ENCODE data around the gene ZFP92. TPM values are rescaled to one million over a fixed set of nuclear protein-coding genes. Genes with fewer than 3 reads are reported as not detected.
"Not testable (repeated sequence)": the region's sequence is repeated elsewhere in the genome, so short reads cannot be mapped to it uniquely, and the experiment has no call there.

The ZFP92 gene, protein sequence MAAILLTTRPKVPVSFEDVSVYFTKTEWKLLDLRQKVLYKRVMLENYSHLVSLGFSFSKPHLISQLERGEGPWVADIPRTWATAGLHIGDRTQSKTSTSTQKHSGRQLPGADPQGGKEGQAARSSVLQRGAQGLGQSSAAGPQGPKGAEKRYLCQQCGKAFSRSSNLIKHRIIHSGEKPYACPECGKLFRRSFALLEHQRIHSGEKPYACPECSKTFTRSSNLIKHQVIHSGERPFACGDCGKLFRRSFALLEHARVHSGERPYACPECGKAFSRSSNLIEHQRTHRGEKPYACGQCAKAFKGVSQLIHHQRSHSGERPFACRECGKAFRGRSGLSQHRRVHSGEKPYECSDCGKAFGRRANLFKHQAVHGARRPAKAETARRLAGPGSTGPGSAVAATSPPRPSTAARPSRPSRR
- polyA plus RNA-seq (ENCODE audit: insufficient read length), result 0.90 TPM

DNA sequence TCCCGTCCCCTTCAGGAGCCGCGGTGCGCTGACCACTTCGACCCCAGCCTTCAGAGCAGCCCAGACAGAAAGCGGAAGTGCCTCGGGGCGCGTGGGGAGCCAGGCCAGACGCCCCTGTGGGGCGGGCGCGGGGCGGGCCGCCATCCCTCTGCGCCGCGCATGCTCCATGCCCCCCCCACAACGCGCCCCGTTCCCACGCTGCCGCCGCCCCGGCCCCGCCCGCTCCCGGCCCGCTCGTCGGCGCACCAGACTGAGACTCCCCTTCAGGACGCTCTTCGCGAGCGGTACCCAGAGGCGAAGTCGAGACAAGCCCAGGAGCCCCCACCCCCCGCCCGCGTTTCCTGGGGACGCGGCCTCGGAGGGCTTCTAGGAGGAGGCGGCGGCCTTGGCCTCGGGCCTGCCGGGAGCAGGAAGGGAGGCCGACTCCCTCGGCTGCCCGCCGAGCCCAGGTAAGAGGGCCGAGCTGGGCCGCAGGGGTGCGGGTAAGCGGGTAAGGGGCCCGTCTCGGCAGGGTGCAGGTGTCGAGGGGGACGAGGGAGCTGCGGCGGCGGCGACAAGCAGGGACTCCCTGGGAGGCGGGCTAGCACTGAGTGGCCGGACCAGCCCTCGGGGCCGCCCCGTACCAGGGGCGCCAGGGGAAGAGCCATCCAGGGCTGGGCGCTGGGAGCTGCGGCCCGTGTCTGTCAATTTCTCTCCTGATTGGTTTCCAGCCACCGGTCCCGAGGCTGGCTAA lies at the start of gene ZFP92:
TSS of gene ZFP92 (plus strand) at position 218 of the 733 bp plus-strand sequence. CDS start 6,851 bp downstream, outside the sequence.
- DNase-seq (ENCODE audit: low read depth), result no peak

GRCh38 chrX:153361781-153362397 lies 49.4 kb upstream of the ZFP92 start:
- no peak for DNase-seq (ENCODE audit: low read depth)

- DNase-seq (ENCODE audit: low read depth), result no peak
These were observed 45.6 kb upstream of the ZFP92 start for GRCh38 chrX:153365670-153366069.

DNA sequence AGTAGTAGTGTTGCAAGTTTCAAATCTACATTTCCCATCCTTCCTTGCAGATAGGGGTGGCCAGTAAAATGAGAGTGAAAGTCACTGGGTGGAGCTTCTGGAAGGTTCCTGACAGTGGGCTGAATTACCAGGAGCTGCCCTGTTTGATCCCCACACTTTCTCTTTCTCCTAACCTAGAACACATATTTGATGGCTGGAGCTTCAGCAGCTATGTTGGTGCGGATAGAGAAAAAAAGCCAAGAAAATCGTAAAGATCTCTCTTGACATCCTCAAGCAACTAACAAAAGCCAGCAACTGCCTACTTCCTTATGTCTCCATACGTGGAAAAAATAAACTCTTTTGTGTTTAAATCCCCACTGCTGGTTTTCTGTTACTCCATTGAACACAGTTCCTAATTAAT lies 45.2 kb upstream of the ZFP92 start:
- no peak for DNase-seq (ENCODE audit: low read depth)

DNA sequence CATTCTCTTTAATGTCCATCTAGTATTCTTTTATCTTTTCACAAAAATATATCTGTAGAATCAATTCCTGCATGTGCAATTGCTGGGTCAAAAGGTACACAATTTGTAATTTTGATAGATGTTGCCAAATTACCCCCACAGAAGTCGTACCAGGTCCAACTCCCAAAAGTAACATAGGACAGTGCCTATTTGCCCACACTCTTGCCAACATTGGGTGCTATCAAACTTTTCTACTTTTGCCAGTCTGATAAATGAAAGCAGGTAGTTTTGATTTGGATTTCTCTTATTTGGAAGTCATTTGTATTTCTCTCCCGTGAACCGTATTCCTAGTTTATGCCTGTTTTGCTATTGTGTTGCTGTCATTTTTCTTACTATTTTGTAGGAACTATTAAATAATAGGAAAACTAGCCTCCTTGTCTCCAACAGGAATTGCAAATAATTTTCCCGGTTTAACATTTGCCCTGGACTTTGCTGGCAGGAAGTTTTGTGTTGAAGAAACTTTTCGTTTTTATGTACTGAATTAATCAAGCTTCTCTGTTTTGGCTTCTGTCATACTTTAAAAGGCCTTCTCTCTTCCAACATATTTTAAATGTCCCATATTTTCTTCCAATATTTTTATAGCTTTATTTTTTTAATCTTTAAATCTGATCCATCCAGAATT lies 44.3 kb upstream of the ZFP92 start:
- no peak for DNase-seq (ENCODE audit: low read depth)

DNA sequence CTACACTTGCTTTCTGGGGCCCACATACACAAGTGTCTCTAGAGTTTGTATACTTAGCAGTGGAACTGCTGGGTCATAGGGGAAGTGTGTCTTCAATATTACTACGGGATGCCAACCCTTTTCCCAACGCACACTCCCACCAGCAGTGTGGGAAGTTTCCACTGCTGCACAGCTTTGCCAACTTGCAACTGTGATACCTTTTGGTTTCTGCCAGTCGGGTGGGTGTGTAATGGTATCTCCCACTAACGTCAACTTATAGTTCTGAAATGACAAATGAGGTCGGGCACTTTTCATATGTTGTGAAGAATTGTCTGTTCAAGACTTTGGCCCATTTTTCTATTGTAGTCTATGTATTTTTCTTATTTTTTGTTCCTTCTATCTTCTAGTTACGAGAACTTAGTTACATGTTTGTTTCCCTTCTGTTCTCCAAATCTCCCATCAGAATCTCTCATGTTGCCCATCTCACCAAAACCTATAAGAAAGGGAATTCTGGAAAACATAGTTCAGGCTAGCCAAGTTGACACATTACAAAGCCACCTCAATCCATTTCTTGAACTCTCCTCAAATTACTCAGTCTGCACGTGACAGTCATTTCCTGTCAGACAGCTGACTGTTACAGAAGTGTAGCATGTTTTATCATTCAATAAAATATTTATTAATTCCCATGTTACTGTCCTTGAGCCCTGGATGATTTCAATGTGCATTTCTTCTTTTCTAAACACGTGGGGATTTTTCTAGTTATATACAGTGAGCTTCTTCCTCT lies 40.8 kb upstream of the ZFP92 start:
- DNase-seq (ENCODE audit: low read depth), result no peak

DNA sequence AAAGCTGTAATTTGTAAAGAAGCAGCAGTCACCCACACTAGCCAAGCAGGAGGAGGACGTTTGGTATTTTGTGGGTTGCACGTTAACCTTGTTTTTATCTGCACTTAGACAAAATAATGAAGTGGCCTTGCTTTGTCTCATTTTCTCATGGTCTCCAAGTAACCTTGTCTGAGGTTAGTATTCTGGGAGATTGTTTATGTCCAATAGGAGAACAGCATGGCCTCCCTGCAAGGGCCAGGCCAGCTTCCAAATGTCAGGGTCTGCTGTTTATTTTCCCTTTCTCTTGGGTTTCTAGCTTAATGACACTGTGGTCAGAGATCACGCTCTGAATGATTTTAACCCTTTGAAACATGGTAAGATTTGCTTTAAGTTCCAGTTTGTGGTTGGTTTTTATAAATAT lies 40.0 kb upstream of the ZFP92 start:
- DNase-seq (ENCODE audit: low read depth), result no peak

- DNase-seq (ENCODE audit: low read depth), result no peak
These were observed 38.3 kb upstream of the ZFP92 start for GRCh38 chrX:153372949-153373348.

DNA sequence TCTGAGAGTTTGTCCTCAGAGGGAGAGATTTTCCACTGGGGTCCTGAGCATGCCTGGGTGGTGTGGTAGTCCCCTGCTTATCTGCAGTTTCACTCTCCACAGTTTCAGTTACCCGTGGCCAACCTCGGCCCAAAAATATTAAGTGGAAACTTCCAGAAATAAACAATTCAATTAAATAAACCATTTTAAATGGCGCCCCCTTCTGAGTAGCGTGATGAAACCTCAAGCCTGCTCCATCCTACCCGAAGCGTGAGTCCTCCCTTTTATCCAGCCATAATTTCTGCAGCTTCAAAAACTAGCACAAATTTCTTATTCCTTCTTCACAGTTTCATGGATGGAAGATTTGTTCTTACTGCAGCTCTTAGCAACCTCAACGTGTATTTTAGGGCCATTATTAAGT lies 36.8 kb upstream of the ZFP92 start:
- no peak for DNase-seq (ENCODE audit: low read depth)

DNA sequence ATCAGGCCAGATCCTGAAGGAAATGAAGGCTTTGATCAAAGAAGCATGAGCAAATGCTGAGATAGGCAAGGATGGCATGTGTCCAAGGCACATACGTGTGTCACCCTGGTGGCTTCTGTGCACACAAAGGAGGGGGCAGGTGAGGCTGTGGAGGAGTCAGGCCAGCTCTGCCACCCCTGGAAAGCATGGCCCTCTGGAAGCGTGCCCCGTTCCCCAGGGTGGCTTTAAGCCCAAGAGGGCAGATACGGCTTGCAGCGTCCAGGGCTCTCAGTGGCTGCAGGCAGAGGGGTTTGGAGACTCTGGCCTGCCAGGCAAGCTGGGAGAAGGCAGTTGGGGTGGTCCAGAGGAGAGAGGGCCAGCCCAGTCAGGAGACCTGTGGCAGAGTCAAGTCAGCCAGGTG lies 35.7 kb upstream of the ZFP92 start:
- DNase-seq (ENCODE audit: low read depth), result no peak

GRCh38 chrX:153377727-153378126 lies 33.5 kb upstream of the ZFP92 start:
- no peak for DNase-seq (ENCODE audit: low read depth)

DNA sequence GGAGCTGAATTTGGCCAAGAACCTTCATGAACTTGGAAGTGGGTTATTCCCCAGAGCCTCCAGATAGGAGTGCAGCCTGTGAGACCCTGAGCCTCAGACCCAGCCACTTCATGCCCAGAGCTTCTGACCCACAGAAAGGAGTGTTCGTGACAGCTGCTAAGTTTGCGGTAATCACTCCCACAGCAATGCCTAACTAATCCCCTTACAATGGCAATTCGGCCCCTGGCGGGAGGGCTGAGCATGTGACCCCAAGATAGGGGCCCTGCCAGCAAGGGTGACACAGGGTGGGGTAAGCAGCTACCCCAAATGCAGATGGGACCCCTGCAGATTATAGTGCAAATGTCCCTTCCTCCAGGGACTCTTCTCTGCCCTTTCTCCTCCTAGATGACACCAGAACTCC lies 32.7 kb upstream of the ZFP92 start:
- no peak for DNase-seq (ENCODE audit: low read depth)

GRCh38 chrX:153379508-153379907 lies 31.8 kb upstream of the ZFP92 start:
- DNase-seq (ENCODE audit: low read depth), result no peak

DNA sequence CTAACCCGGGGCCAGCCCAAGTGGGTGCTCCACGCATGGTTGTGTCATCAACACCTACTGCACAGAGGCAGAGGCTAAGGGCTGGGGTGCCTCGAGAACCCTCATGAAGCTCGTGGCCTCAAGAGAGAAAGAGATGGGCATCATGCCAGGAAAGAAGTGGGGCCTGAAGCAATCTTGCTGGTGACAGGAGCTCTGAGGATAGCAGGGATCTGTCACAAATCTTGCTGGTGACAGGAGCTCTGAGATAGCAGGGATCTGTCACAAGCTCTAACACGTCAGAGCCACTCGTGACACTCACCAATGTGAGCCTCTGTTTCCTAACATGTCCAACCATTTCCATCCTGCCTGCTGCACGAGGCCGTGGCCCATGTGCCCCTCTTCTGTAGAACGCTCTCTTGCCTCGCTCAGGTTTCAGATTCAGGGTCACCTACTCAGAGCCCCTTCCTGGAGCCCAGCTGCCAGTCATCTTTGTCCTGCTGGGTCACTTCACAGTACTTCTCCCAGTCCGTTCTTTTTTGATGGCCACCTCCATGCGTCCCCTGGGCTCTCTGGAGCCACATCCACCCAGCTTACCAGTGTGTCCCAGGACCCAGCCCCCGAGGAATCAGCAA lies 31.2 kb upstream of the ZFP92 start:
- no peak for DNase-seq (ENCODE audit: low read depth)

- no peak for DNase-seq (ENCODE audit: low read depth)
These were observed 30.6 kb upstream of the ZFP92 start for GRCh38 chrX:153380691-153381090.

DNA sequence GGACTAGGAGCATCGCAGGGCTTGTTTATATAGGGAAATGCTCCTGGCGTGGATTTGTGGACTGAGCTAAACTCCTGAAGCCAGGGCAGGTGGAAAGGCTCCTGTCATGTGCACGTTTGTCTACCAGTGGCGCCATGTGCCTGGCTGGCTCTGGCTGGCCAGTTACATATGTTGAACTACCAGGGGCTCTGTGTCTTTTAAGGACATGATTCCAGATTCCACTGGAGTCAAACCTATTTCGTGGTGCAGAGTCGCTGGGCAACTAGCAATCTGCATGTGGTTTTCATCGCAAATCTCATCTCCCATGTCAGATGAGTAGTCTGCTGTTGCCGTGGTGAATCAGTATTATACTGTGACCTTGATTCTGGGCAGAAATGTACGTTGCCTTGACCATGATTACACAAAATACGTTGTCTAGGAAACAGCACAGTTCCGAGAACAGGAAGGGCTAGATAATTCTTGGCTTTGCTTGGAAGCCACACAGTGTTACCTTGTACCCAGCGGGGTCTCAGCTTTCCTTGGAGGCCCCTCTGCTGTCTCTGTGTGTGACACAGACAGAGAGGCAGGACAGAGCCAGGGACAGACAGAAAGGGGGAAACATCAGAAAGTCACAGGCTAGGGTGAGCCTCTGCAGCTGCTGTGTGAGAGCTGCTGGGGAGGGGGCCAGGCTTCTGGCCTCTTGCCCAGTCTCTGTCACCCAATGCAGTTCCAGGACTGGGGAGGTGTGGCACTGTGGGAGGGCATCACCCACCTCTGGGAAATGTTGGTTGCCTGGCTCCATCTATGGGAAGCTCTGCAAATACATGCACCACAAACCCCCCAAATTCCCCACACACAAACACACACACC lies 29.4 kb upstream of the ZFP92 start:
- peak; percentile 74 for DNase-seq (ENCODE audit: low read depth)

DNA sequence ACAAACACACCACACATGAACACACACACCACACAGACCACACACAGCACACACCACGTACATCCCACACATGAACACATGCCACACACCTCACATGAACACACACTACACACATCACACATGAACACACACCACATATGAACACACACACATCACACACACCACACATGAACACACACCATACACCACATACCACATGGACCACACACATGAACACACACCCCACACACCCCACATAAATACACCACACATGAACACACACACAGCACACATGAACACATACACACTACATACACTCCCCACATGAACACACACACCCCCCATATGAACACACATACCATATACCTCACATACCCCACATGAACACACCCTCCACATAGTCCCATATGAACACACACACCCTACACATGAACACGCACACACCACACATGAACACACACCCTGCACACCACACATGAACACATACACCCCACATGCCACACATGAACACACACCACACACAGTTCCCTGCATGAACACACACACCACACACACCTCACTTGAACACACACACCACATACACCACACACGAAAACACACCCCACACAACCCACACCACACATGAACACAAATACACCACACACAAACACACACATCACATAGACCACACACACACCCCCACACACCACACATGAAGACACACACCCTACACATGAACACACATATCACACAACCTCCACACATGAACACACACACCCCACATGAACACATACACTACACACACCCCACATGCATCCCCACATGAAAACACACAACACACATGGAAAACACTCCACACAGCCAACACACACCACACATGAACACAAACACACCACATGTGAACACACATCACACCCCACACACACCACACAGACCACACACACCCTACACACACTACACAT lies 28.4 kb upstream of the ZFP92 start:
- DNase-seq (ENCODE audit: low read depth), result no peak

DNA sequence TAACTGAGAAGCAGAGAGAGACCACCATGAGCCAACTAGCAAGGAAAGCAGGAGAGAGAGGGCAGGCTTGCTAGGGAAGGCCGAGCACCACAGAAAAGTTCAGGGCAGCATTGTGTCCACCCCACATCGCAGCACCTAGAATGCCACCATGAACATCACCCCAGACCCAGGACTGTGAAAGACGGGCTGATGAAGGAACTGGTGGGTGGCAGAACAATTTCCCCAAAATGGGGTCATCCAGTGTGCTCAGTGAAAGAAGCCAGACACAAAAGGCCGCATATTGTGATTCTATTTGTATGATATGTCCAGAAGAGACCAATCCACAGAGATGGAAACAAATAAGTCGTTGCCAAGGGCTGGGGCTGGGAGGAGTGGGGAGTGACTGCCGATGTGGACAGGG lies 26.9 kb upstream of the ZFP92 start:
- DNase-seq (ENCODE audit: low read depth), result no peak

DNA sequence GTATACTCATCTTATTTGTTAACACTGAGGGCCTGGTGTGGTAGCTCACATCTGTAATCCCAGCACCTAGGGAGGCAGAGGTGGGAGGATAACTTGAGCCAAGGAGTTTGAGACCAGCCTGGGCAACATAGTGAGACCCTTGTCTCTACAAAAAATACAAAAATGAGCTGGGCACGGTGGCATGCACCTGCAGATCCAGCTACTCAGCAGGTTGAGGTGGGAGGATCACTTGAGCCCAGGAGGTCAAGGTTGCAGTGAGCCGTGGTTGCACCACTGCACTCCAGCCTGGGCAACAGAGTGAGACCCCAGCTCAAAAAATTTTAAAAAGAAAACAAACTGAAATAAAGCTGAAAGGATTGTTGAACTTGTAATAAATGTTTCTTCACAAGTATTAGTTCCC lies 26.3 kb upstream of the ZFP92 start:
- not testable (repeated sequence) for DNase-seq (ENCODE audit: low read depth)

Data from forelimb muscle (tissue), 1 donor.